ENCODE results near the gene IMPACT.

Gene IMPACT

GRCh38 chr18:24479371-24479770, 52.9 kb downstream of the IMPACT start:
- DNase-seq (ENCODE audit: low spot score) = no peak

GRCh38 chr18:24482821-24483220, 56.4 kb downstream of the IMPACT start:
- no peak for DNase-seq (ENCODE audit: low spot score)

DNA sequence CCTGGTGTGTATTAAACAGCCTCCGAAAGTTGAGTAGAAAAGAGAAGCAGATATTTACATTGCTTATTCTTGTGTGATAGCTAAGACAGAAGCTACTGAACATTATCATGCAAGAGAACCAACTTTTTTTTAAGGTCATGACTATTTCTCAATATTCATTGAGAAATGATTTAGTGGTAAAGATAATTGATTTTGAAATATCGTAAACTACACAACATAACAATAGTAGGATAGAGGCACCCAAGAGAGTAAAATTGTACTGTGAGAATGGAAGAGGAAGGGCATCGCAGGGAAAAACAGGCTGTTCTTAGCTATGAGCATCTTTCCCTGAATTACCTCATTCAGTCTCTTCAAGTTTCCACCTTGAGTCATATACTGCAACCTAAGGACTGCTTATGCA, 59.2 kb downstream of the IMPACT start:
- no peak for DNase-seq (ENCODE audit: low spot score)

GRCh38 chr18:24486684-24487083, 60.2 kb downstream of the IMPACT start:
- DNase-seq (ENCODE audit: low spot score) = no peak

- DNase-seq (ENCODE audit: low spot score) = peak; percentile 41
Observed at GRCh38 chr18:24488824-24489493, 62.5 kb downstream of the IMPACT start.

- no peak for DNase-seq (ENCODE audit: low spot score)
Observed at GRCh38 chr18:24490539-24490938, 64.1 kb downstream of the IMPACT start.

GRCh38 chr18:24491927-24492834, 65.7 kb downstream of the IMPACT start:
- no peak for DNase-seq (ENCODE audit: low spot score)

GRCh38 chr18:24494586-24494985, 68.1 kb downstream of the IMPACT start:
- DNase-seq (ENCODE audit: low spot score) = no peak

DNA sequence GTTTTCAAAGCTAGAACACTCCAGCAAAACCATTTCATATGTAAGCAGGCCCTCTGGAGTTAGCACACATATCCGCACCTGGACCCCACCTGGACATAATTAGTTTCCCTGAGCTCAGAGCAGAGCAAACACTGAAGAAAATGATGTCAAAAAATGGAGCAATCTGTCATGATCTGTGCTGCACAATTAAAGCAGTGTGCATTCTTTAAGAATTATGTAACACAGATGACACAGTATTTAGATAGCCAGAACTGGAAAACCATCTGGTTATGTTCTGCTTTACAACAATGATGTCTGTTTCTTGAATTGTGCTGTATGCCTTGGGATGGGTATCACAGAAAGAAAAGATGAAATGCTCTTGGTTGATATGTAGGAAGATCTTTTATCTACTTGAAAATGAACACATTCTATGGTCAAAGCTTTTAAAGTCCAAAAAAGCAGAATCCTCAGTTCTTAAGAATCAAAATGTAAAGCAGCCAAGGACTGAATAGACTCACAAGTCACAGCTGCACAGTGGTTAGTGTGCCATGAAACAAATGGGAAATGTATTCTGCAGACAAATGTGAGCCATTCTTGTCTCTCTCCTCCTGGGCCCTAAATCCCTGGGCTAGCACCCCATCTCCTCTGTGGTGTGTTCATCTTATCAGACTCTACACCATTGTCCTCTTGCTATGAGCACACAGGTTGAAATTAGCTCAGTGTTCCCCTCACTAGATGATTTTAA, 70.7 kb downstream of the IMPACT start:
- DNase-seq (ENCODE audit: low spot score) = no peak

- DNase-seq (ENCODE audit: low spot score) = no peak
Observed at GRCh38 chr18:24499814-24500213, 73.3 kb downstream of the IMPACT start.

DNA sequence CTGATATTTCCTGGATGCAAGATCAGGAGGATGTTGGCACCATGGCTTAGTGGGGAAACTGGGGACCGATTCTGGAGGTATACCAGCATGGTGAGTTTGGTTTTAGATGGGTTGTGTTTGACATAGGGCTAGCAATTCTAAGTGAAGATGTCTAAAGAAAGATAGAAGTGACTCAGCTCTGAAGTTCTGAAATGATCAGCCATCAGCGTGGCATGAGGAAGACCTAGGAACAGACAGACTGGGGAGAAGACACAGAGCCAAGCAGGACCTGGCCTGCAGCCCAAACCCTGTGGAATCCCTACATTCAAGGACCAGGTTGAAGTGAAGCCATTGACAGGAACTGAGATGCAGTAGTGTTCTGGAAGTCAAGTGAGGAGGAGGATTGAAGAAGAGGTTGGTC, 73.7 kb downstream of the IMPACT start:
- DNase-seq (ENCODE audit: low spot score) = no peak

DNA sequence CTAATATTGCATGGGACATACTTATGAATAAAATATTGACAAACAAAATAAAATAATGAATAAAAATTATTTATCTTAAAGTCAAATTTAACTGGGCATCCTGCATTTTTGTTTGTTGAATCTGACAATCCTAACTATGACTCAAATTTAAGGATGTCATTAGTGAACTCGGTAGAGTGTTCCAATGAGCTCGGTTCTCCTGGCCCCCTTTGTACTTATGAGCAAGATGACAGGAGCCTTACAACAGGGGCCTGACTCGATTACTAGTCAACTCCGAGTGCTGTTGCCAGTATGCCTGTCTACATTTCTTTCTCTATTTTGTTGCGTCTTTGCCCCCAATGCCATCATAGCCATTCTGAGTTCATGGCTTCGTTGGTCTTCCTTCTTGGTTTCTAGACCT, 74.3 kb downstream of the IMPACT start:
- DNase-seq (ENCODE audit: low spot score) = no peak

- no peak for DNase-seq (ENCODE audit: low spot score)
Observed at GRCh38 chr18:24502667-24503523, 76.4 kb downstream of the IMPACT start.

Measured in iPS-NIHi11 (cell line).